Progenitor cell of endocrine pancreas (in vitro differentiated cells): ENCODE data around the gene MSH3. TPM values are rescaled to one million over a fixed set of nuclear protein-coding genes. Genes with fewer than 3 reads are reported as not detected.

ENCODE experiments used
- DNase-seq: peaks from one replicate; pipeline ENCODE4 v3.0.0; 2021; ENCODE audit warnings: low spot score; ENCODE audit not compliant: unreplicated experiment
- H3K27ac Mint-ChIP-seq: 2 replicates; pipeline ENCODE4 v1.8.0; 2021; ENCODE audit warnings: mild to moderate bottlenecking, moderate library complexity, mixed read lengths
- H3K27me3 Mint-ChIP-seq: 2 replicates; pipeline ENCODE4 v1.8.0; 2021; ENCODE audit warnings: mixed read lengths
- H3K36me3 Mint-ChIP-seq: 2 replicates; pipeline ENCODE4 v1.8.0; 2022; ENCODE audit warnings: mixed read lengths; ENCODE audit not compliant: insufficient read depth
- H3K4me1 Mint-ChIP-seq: 2 replicates; pipeline ENCODE4 v1.8.0; 2021; ENCODE audit warnings: low read depth, mixed read lengths
- H3K4me3 Mint-ChIP-seq: 2 replicates; pipeline ENCODE4 v1.8.0; 2021; ENCODE audit warnings: low read depth, mild to moderate bottlenecking, moderate library complexity, mixed read lengths
- H3K9me3 Mint-ChIP-seq: 2 replicates; pipeline ENCODE4 v1.8.0; 2021; ENCODE audit warnings: low read depth, mixed read lengths
- total RNA-seq: library from RNA; stranded (reverse); gene quantifications from 2 replicates; pipeline ENCODE4 v1.2.1, GENCODE V29; 2021
- TF ChIP-seq, protein P1 (sequence below): fragments of 200-600 bp; sonication (generic); IDR thresholded peaks from one replicate; pipeline ENCODE4 v1.5.0; 2021; ENCODE audit warnings: antibody characterized with exemption, mild to moderate bottlenecking; ENCODE audit not compliant: unreplicated experiment

Gene MSH3
- total RNA-seq, 1 donor from 2014 or later = 16.9 TPM

- Mint-ChIP-seq H3K27me3 (no peaks in the 10 kb centered on the region), H3K36me3 (peaks cover 5% of the 10 kb centered on the region), H3K4me1 (no peaks in the 10 kb centered on the region), H3K4me3 (no peak overlapping the region), H3K9me3 (no peaks in the 10 kb centered on the region), H3K27ac (no peak overlapping the region)
- TF ChIP-seq, protein P1, sequence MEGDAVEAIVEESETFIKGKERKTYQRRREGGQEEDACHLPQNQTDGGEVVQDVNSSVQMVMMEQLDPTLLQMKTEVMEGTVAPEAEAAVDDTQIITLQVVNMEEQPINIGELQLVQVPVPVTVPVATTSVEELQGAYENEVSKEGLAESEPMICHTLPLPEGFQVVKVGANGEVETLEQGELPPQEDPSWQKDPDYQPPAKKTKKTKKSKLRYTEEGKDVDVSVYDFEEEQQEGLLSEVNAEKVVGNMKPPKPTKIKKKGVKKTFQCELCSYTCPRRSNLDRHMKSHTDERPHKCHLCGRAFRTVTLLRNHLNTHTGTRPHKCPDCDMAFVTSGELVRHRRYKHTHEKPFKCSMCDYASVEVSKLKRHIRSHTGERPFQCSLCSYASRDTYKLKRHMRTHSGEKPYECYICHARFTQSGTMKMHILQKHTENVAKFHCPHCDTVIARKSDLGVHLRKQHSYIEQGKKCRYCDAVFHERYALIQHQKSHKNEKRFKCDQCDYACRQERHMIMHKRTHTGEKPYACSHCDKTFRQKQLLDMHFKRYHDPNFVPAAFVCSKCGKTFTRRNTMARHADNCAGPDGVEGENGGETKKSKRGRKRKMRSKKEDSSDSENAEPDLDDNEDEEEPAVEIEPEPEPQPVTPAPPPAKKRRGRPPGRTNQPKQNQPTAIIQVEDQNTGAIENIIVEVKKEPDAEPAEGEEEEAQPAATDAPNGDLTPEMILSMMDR = no peak
- no peak for DNase-seq
Measured at GRCh38 chr5:80623999-80624398, 30.5 kb upstream of the MSH3 start.

- DNase-seq = no peak
- Mint-ChIP-seq H3K27me3 (no peaks in the 10 kb centered on the region), H3K27ac (no peak overlapping the region), H3K9me3 (no peaks in the 10 kb centered on the region), H3K36me3 (peaks cover 5% of the 10 kb centered on the region), H3K4me1 (no peaks in the 10 kb centered on the region), H3K4me3 (no peak overlapping the region)
- TF ChIP-seq, protein P1 = no peak
Measured at GRCh38 chr5:80625230-80625629, 29.2 kb upstream of the MSH3 start.

DNA sequence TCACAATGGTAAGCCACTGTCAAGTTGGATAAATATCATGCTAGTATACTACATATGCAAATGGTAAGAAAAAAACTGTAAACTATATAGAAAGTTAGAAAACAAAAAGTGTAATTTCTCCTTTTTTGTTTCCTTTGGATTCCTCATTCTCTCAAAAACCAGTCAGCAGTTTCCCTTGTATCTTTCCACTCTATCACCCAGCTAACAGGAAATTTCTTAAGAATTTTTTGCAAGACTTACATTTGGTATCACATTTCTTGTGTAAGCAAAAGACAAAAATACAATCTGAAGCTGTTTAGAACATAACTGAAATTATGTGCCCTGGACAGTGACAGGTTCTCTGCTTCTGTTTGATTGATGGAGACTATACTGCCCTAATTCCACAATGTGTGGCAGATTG is 25.2 kb upstream of the MSH3 start:
- no peak overlapping the region for H3K4me3 Mint-ChIP-seq
- H3K27ac Mint-ChIP-seq = no peak overlapping the region
- no peak for DNase-seq
- peaks cover 15% of the 10 kb centered on the region for H3K36me3 Mint-ChIP-seq
- no peaks in the 10 kb centered on the region for H3K27me3 Mint-ChIP-seq
- H3K9me3 Mint-ChIP-seq = no peaks in the 10 kb centered on the region
- TF ChIP-seq, protein P1 = no peak
- H3K4me1 Mint-ChIP-seq = no peaks in the 10 kb centered on the region

- no peaks in the 10 kb centered on the region for H3K27me3 Mint-ChIP-seq
- no peak for DNase-seq
- H3K9me3 Mint-ChIP-seq = no peaks in the 10 kb centered on the region
- peaks cover 13% of the 10 kb centered on the region for H3K36me3 Mint-ChIP-seq
- H3K4me1 Mint-ChIP-seq = no peaks in the 10 kb centered on the region
- no peak overlapping the region for H3K27ac Mint-ChIP-seq
- TF ChIP-seq, protein P1 = no peak
- no peak overlapping the region for H3K4me3 Mint-ChIP-seq
Measured at GRCh38 chr5:80631278-80632259, 22.9 kb upstream of the MSH3 start.

DNA sequence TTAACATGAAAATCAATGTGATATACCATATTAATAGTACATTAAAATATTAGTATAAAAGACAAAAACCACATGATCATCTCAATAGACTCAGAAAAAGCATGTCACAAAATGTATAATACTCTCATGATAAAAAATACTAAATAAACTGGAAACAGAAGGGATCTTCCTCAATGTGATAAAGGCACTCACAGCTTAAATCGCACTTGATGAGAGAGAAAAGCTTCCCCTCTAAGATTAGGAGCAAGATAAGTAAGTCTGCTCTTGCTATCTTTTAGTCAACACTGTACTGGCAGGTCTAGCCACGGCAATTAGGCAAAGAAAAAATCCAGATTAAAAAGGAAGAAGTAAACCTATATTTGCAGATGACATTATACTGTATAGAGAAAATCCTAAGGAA is 21.8 kb upstream of the MSH3 start:
- peaks cover 15% of the 10 kb centered on the region for H3K36me3 Mint-ChIP-seq
- DNase-seq = no peak
- no peaks in the 10 kb centered on the region for H3K9me3 Mint-ChIP-seq
- no peaks in the 10 kb centered on the region for H3K4me1 Mint-ChIP-seq
- TF ChIP-seq, protein P1 = no peak
- H3K27me3 Mint-ChIP-seq = no peaks in the 10 kb centered on the region
- H3K27ac Mint-ChIP-seq = no peak overlapping the region
- no peak overlapping the region for H3K4me3 Mint-ChIP-seq
